Prostate gland (tissue), 2 donors: Measurements from ENCODE around the gene SPATC1L. TPM values are rescaled to one million over a fixed set of nuclear protein-coding genes. Genes with fewer than 3 reads are reported as not detected.
"Not testable (repeated sequence)": the region's sequence is repeated elsewhere in the genome, so short reads cannot be mapped to it uniquely, and the experiment has no call there.

ENCODE experiments used
- DNase-seq: peaks from one replicate; pipeline ENCODE4 v3.0.0-alpha.2; 2019; ENCODE audit warnings: low spot score
- H3K27ac ChIP-seq, 2 donors: fragments of 200-600 bp; sonication (generic); 2 replicates each; pipeline ENCODE4 v1.5.1; 2017 to 2019
- H3K27me3 ChIP-seq: fragments of 200-600 bp; sonication (generic); replicated peaks from 2 replicates; pipeline ENCODE4 v1.5.1; 2019; ENCODE audit not compliant: insufficient read depth
- H3K36me3 ChIP-seq, 2 donors: fragments of 200-600 bp; sonication (generic); 1 replicate in 1 of 2; 2 replicates in 1 of 2; pipeline versions ENCODE4 v1.5.1 to v1.8.1; 2017 to 2019
- H3K4me1 ChIP-seq: fragments of 200-600 bp; sonication (generic); replicated peaks from 2 replicates; pipeline ENCODE4 v1.5.1; 2019
- H3K4me3 ChIP-seq, 2 donors: fragments of 200-600 bp; sonication (generic); 2 replicates each; pipeline ENCODE4 v1.5.1; 2017 to 2019
- H3K9me3 ChIP-seq: fragments of 200-600 bp; sonication (generic); 2 replicates; pipeline ENCODE4 v1.5.1; 2017
- POLR2A ChIP-seq: fragments of 450-650 bp; IDR thresholded peaks from one replicate; pipeline ENCODE4 v1.6.1; 2016; ENCODE audit warnings: antibody characterized with exemption, mild to moderate bottlenecking
- POLR2AphosphoS5 ChIP-seq: sonication (generic); formaldehyde crosslinking; IDR thresholded peaks from one replicate; pipeline ENCODE4 v1.6.1; 2017; ENCODE audit warnings: antibody characterized with exemption
- WGBS: methylation state at CpG from one replicate; pipeline ENCODE4 v1.1.5; 2018; 5-methylcytosine and 5-hydroxymethylcytosine counted together
- intact Hi-C: fragments of 100-400 bp; cut with DNase I; formaldehyde crosslinking; loops from one replicate; pipeline ENCODE4 v1.14.2; 2022
- total RNA-seq, 2 donors: library from RNA; depleted of rRNA; stranded (reverse); fragments of >200 nt; gene quantifications; one replicate each; pipeline ENCODE4 v1.1.0, GENCODE V29; 2016
- TF ChIP-seq, protein P1 (sequence below), 4 experiments: fragments of 200-600 bp in 2 of 4; fragments of 450-650 bp in 2 of 4; sonication (generic) in 2 of 4; IDR thresholded peaks; 1 replicate in 3 of 4; 2 replicates in 1 of 4; pipeline ENCODE4 v1.5.1; 2016 to 2019; ENCODE audit warnings: antibody characterized with exemption in 4 of 4, mild to moderate bottlenecking in 2 of 4, moderate library complexity in 2 of 4

SPATC1L gene
- total RNA-seq, 2 donors from 2014 or later: 42.0 to 79.4 TPM

DNA sequence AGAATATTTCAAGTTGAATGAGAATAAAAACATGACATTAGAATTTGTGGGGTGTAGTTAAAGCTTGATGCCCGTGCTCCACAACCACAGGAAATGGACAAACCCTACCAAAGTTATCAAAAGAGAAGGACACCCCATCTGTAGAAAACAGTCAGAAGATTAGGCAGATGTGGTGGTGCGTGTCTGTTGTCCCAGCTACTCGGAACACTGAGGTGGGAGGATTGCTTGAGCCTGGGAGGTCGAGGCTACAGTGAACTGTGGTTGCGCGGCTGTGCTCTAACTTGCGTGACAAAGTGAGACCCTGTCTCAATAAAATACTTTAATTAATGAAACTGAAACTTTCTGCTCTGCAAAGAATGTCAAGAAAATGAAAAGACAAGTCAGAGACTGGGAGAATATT lies 1.5 kb upstream of the SPATC1L start:
- no peaks in the 10 kb centered on the region for H3K27me3 ChIP-seq
- no peaks in the 10 kb centered on the region for H3K9me3 ChIP-seq
- WGBS: 84% methylated on average over 7 of the region's 7 CpGs
- peaks cover 23% of the 10 kb centered on the region for H3K4me1 ChIP-seq
- H3K36me3 ChIP-seq: no peaks in the 10 kb centered on the region
- peak overlapping the region; percentile 96 to 99 for H3K27ac ChIP-seq
- TF ChIP-seq POLR2AphosphoS5: no peak
- no peak for TF ChIP-seq POLR2A
- TF ChIP-seq, protein P1, sequence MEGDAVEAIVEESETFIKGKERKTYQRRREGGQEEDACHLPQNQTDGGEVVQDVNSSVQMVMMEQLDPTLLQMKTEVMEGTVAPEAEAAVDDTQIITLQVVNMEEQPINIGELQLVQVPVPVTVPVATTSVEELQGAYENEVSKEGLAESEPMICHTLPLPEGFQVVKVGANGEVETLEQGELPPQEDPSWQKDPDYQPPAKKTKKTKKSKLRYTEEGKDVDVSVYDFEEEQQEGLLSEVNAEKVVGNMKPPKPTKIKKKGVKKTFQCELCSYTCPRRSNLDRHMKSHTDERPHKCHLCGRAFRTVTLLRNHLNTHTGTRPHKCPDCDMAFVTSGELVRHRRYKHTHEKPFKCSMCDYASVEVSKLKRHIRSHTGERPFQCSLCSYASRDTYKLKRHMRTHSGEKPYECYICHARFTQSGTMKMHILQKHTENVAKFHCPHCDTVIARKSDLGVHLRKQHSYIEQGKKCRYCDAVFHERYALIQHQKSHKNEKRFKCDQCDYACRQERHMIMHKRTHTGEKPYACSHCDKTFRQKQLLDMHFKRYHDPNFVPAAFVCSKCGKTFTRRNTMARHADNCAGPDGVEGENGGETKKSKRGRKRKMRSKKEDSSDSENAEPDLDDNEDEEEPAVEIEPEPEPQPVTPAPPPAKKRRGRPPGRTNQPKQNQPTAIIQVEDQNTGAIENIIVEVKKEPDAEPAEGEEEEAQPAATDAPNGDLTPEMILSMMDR (IDR thresholded peaks at IDR 0.05): no peak
- no peak for DNase-seq
- H3K4me3 ChIP-seq: no peak overlapping the region
- intact Hi-C loops: loop anchor here (2.0 to 5.0 kb wide), 2 partner anchors 43 to 213 kb away; partner anchors contain the start of gene LSS

DNA sequence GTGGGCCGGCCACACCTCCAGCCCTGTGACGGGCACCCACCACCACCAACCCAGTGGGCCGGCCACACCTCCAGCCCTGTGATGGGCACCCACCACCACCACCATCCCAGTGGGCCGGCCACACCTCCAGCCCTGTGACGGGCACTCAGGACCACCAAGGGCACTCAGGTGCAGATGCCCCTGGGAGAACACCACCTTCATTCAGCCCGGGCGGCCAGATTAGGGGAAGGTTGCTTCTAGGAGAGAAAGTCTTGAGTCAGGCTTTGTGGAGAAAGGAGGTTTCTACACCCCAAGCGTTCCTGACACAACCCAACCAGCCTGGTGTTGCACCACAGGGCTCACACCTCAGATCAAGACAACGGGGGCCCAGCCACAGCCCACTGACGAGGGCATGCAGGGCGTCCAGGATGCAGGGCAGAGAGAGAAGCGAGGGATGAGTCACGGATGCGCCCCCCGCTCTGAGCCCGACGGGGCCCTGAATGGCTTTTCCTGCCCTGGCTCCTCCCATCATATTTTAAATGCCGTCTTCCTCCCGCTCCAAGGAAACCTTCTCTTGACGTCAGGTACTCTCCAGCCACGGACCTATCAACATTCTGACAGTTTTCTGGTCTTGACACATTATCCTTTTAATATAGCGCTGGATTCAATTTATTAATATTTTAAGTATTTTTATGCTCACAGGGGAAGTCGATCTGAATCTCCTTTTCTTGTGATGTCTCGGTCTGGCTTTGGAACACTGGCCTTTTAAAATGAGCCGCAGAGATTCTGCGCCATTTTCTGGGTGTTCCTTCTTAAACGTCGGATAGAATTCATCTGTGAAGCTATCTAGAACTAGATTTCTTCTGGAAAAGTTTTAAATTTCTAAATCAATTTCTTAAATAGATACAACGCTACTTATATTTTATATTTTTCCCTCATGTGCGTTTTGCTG lies 631 bp upstream of the SPATC1L start:
- TF ChIP-seq POLR2A: no peak
- TF ChIP-seq, protein P1 (IDR thresholded peaks at IDR 0.05): peak in 1 of 4 experiments; percentile 1
- peak; percentile 64 for TF ChIP-seq POLR2AphosphoS5
- 40% methylated on average over 26 of the region's 30 CpGs for WGBS
- intact Hi-C loops: loop anchor here (2.0 to 5.0 kb wide), 3 partner anchors 43 to 213 kb away; partner anchors contain the start of gene LSS
- DNase-seq: peak; percentile 80
- Histone ChIP-seq H3K4me3 (peak overlapping the region; percentile 28 to 62), H3K27me3 (no peaks in the 10 kb centered on the region), H3K36me3 (no peaks in the 10 kb centered on the region), H3K4me1 (peaks cover 16% of the 10 kb centered on the region), H3K27ac (peak overlapping the region; percentile 96 to 99), H3K9me3 (no peaks in the 10 kb centered on the region)

DNA sequence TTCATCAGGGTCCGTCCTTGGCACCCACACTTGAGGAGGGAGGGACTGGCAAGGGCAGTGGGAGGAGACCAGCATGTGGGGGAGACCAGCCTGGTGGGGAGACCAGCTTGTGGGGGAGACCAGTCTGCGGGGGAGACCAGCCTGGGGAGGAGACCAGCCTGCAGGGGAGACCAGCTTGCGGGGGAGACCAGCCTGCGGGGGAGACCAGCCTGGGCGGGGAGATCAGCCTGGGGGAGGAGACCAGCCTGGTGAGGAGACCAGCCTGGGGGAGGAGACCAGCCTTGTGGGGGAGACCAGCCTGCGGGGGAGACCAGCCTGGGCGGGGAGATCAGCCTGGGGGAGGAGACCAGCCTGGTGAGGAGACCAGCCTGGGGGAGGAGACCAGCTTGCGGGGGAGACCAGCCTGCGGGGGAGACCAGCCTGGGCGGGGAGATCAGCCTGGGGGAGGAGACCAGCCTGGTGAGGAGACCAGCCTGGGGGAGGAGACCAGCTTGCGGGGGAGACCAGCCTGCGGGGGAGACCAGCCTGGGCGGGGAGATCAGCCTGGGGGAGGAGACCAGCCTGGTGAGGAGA lies 836 bp downstream of the SPATC1L start:
- not testable (repeated sequence) for DNase-seq, H3K9me3 ChIP-seq, H3K4me1 ChIP-seq, H3K27me3 ChIP-seq, H3K36me3 ChIP-seq
- 43% methylated on average over 2 of the region's 13 CpGs for WGBS
- Histone ChIP-seq H3K4me3 (peak overlapping the region; percentile 39 to 52), H3K27ac (peak overlapping the region; percentile 68 to 74)
- intact Hi-C loops: loop anchor here (5.0 kb wide), 1 partner anchor 41 kb away; no protein-coding TSS in a partner anchor

DNA sequence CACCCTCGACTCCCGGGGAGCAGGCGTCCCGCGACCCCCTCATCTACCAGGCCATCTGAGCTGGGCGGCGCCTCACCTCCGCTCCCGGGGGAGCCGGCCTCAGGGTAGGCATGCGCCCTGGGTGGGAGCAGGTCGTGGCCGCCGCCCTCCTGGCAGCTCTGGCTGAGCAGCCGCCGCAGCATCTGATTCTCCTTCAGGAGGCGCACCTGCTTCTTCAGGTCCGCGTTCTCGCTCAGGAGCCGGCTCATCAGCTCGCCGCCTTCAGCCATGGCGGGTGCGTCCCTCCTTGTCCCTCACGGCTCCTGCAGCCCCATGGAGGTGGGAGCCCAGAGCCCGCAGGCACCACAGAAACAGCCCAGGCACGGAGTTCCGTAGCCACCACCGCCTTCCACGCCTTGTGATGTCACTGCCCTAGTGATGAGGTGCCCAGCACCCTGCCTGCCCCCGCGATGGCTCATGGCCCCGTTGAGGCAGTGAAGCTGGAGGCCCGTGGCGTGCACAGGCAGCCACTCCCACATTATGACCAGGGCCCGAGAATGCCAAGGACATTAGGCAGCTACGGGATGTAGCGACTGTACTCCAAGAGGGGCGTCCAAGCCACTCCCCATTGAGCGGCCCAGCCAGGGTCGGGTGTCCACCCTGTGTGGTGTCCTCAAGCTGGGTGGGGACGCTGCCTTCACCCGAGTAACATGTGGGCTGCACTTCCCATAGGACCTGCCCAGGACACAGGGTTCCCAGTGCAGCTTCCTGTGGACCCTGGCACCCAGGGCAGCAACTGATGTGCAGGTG lies 1.5 kb downstream of the SPATC1L start:
- H3K4me3 ChIP-seq: no peak overlapping the region
- H3K27me3 ChIP-seq: no peaks in the 10 kb centered on the region
- 92% methylated on average over 38 of the region's 44 CpGs for WGBS
- intact Hi-C loops: loop anchor here (5.0 kb wide), 1 partner anchor 40 kb away; no protein-coding TSS in a partner anchor
- TF ChIP-seq, protein P1 (IDR thresholded peaks at IDR 0.05): no peak
- DNase-seq: no peak
- peak overlapping the region in 1 of 2 donors; percentile 57 for H3K27ac ChIP-seq
- H3K4me1 ChIP-seq: peaks cover 2% of the 10 kb centered on the region
- no peaks in the 10 kb centered on the region for H3K36me3 ChIP-seq
- no peaks in the 10 kb centered on the region for H3K9me3 ChIP-seq
